OCI-LY1 (cell line): ENCODE results near the gene SLC12A3.

Experiments used
- H2AFZ ChIP-seq: fragments of 200-600 bp; sonication (generic), shearing (Covaris generic); 2 replicates; pipeline ENCODE4 v1.6.0; 2014; ENCODE audit warnings: antibody characterized with exemption, mild to moderate bottlenecking, low read length
- H3F3A ChIP-seq: fragments of 200-600 bp; sonication (generic), shearing (Covaris generic); 2 replicates; pipeline ENCODE4 v1.6.0; 2014; ENCODE audit warnings: mild to moderate bottlenecking, antibody characterized with exemption, low read length, moderate library complexity; ENCODE audit not compliant: insufficient read depth
- H3K27ac ChIP-seq: fragments of 200-600 bp; sonication (generic); 2 replicates; pipeline ENCODE4 v1.5.1; 2014; ENCODE audit warnings: low read length, mixed run types, mild to moderate bottlenecking, low read depth; ENCODE audit not compliant: poor library complexity, severe bottlenecking
- H3K27me3 ChIP-seq: fragments of 200-600 bp; sonication (generic); 2 replicates; pipeline ENCODE4 v1.6.0; 2014; ENCODE audit warnings: antibody characterized with exemption, mild to moderate bottlenecking, low read length, moderate library complexity; ENCODE audit not compliant: insufficient read depth
- H3K36me3 ChIP-seq: fragments of 200-600 bp; sonication (generic); 2 replicates; pipeline ENCODE4 v1.6.1; 2014; ENCODE audit warnings: mild to moderate bottlenecking, antibody characterized with exemption, low read length, moderate library complexity, mixed read lengths; ENCODE audit not compliant: insufficient read depth
- H3K4me1 ChIP-seq: fragments of 200-600 bp; sonication (generic); 2 replicates; pipeline ENCODE4 v1.5.1; 2014; ENCODE audit warnings: mild to moderate bottlenecking, low read length, moderate library complexity; ENCODE audit not compliant: insufficient read depth, severe bottlenecking
- H3K4me2 ChIP-seq: fragments of 200-600 bp; sonication (generic), shearing (Covaris generic); 2 replicates; pipeline ENCODE4 v1.6.1; 2014; ENCODE audit warnings: low read length
- H3K4me3 ChIP-seq: fragments of 200-600 bp; sonication (generic); 2 replicates; pipeline ENCODE4 v1.5.1; 2014; ENCODE audit warnings: low read length, low read depth, mild to moderate bottlenecking, mixed read lengths; ENCODE audit not compliant: poor library complexity, severe bottlenecking
- H3K79me2 ChIP-seq: fragments of 200-600 bp; shearing (Covaris generic); 2 replicates; pipeline ENCODE4 v1.6.1; 2016; ENCODE audit warnings: mixed run types, low read length, mixed read lengths; ENCODE audit not compliant: insufficient read depth
- H3K9ac ChIP-seq: fragments of 200-600 bp; sonication (generic), shearing (Covaris generic); 2 replicates; pipeline ENCODE4 v1.6.1; 2014; ENCODE audit warnings: mild to moderate bottlenecking, low read length, mixed read lengths
- H3K9me2 ChIP-seq: fragments of 200-600 bp; sonication (generic), shearing (Covaris generic); 2 replicates; pipeline ENCODE4 v1.6.1; 2014; ENCODE audit warnings: low read depth, mild to moderate bottlenecking, low read length, mixed read lengths
- H3K9me3 ChIP-seq: fragments of 200-600 bp; shearing (Covaris generic); 2 replicates; pipeline ENCODE4 v1.6.1; 2014; ENCODE audit warnings: low read length, mixed read lengths
- H4K20me1 ChIP-seq: fragments of 200-600 bp; sonication (generic), shearing (Covaris generic); 2 replicates; pipeline ENCODE4 v1.6.0; 2016; ENCODE audit warnings: mild to moderate bottlenecking, low read length; ENCODE audit not compliant: insufficient read depth
- CTCF ChIP-seq: fragments of 200-600 bp; sonication (generic), shearing (Covaris generic); IDR thresholded peaks from 2 replicates; pipeline ENCODE4 v1.5.1; 2017; ENCODE audit warnings: mild to moderate bottlenecking, antibody characterized with exemption, low read length, moderate library complexity, mixed read lengths
- EZH2 ChIP-seq: fragments of 200-600 bp; sonication (generic), shearing (Covaris generic); IDR thresholded peaks from 2 replicates; pipeline ENCODE4 v1.8.0; 2017; ENCODE audit warnings: borderline replicate concordance, mixed run types, mild to moderate bottlenecking, antibody characterized with exemption, low read length, moderate library complexity, mixed read lengths

Gene SLC12A3

GRCh38 chr16:56864960-56865359 lies at the start of gene SLC12A3:
SLC12A3 (plus strand) TSS chr16:56865207; CDS start chr16:56865236, 29 bp downstream.
- no peak within 1 kb of the TSS for H2AFZ ChIP-seq
- no peak within 1 kb of the TSS for H3K4me3 ChIP-seq
- no peaks in the 10 kb centered on the region for H3K9me3 ChIP-seq
- no peak within 1 kb of the TSS for H3K9ac ChIP-seq
- H3K9me2 ChIP-seq = no peaks in the 10 kb centered on the region
- H3K27ac ChIP-seq = no peak within 1 kb of the TSS
- no peaks in the 10 kb centered on the region for H3K27me3 ChIP-seq
- peaks cover 29% of the 10 kb centered on the region for H3K4me1 ChIP-seq
- H3K79me2 ChIP-seq = no peaks in the 10 kb centered on the region
- H3F3A ChIP-seq = no peaks in the 10 kb centered on the region
- no peaks in the 10 kb centered on the region for H4K20me1 ChIP-seq
- TF ChIP-seq CTCF (no peak), EZH2 (no peak)
- H3K4me2 ChIP-seq = no peak within 1 kb of the TSS
- H3K36me3 ChIP-seq = no peaks in the 10 kb centered on the region

GRCh38 chr16:56815721-56816120 lies 49.3 kb upstream of the SLC12A3 start:
- no peaks in the 10 kb centered on the region for H3K9me2 ChIP-seq
- H3K4me2 ChIP-seq = no peak overlapping the region
- H3K9me3 ChIP-seq = no peaks in the 10 kb centered on the region
- H3K4me3 ChIP-seq = no peak overlapping the region
- no peak for TF ChIP-seq CTCF
- no peak for TF ChIP-seq EZH2
- H3K36me3 ChIP-seq = peaks cover 31% of the 10 kb centered on the region
- no peak overlapping the region for H2AFZ ChIP-seq
- H3K4me1 ChIP-seq = no peaks in the 10 kb centered on the region
- H3F3A ChIP-seq = no peaks in the 10 kb centered on the region
- H3K27ac ChIP-seq = no peak overlapping the region
- no peak overlapping the region for H3K9ac ChIP-seq
- no peaks in the 10 kb centered on the region for H4K20me1 ChIP-seq
- H3K79me2 ChIP-seq = no peaks in the 10 kb centered on the region
- no peaks in the 10 kb centered on the region for H3K27me3 ChIP-seq

GRCh38 chr16:56817056-56817455 lies 48.0 kb upstream of the SLC12A3 start:
- Histone ChIP-seq H3K9ac (no peak overlapping the region), H3K36me3 (peaks cover 44% of the 10 kb centered on the region), H3F3A (no peaks in the 10 kb centered on the region), H3K9me3 (no peaks in the 10 kb centered on the region), H2AFZ (no peak overlapping the region), H3K79me2 (no peaks in the 10 kb centered on the region), H3K27ac (no peak overlapping the region), H3K4me2 (no peak overlapping the region), H3K27me3 (no peaks in the 10 kb centered on the region), H4K20me1 (no peaks in the 10 kb centered on the region), H3K4me3 (no peak overlapping the region), H3K9me2 (no peaks in the 10 kb centered on the region), H3K4me1 (no peaks in the 10 kb centered on the region)
- TF ChIP-seq CTCF (no peak), EZH2 (no peak)
